DND-41 (cell line): ENCODE results near the gene ARHGAP15.

Source experiments
- CTCF ChIP-seq: IDR thresholded peaks from 2 replicates; pipeline ENCODE4 v1.5.1; 2012; ENCODE audit warnings: borderline replicate concordance, low read length, moderate library complexity, mild to moderate bottlenecking; ENCODE audit not compliant: poor library complexity, severe bottlenecking; ENCODE audit errors: extremely low read depth
- EZH2 ChIP-seq: IDR thresholded peaks from 3 replicates; pipeline ENCODE4 v1.6.1; 2012; ENCODE audit warnings: borderline replicate concordance, low read depth, mild to moderate bottlenecking, moderate library complexity, low read length, inconsistent platforms; ENCODE audit not compliant: severe bottlenecking

GRCh38 chr2:143704451-143705106 is 575.4 kb downstream of the ARHGAP15 start:
- no peak for TF ChIP-seq CTCF
- TF ChIP-seq EZH2: no peak
